Heart right ventricle (tissue), 16 donors: ENCODE measurements around the gene DSCAM. TPM values are rescaled to one million over a fixed set of nuclear protein-coding genes. Genes with fewer than 3 reads are reported as not detected.

Source experiments
- ATAC-seq, 8 donors: fragments of 200-7000 bp; cut with Tn5 transposase; one replicate each; pipeline ENCODE4 v1.9.1; 2020; ENCODE audit warnings: mild to moderate bottlenecking in 8 of 8, moderate library complexity in 8 of 8, moderate number of reproducible peaks in 1 of 8
- DNase-seq, 2 donors: peaks; one replicate each; pipeline ENCODE4 v3.0.0-alpha.2; 2020
- H3K27ac ChIP-seq, 10 donors: fragments of 200-600 bp; sonication (generic) in 2 of 10; one replicate each; pipeline versions ENCODE4 v1.5.0 to v1.8.0; 2020 to 2022; ENCODE audit warnings: mild to moderate bottlenecking in 3 of 10
- H3K27me3 ChIP-seq, 7 donors: fragments of 200-600 bp; one replicate each; pipeline ENCODE4 v1.8.0; 2021 to 2022; ENCODE audit warnings: mild to moderate bottlenecking in 2 of 7
- H3K36me3 ChIP-seq, 9 donors: fragments of 200-600 bp; sonication (generic) in 1 of 9; one replicate each; pipeline versions ENCODE4 v1.5.0 to v1.8.0; 2020 to 2022; ENCODE audit warnings: mild to moderate bottlenecking in 2 of 9
- H3K4me1 ChIP-seq, 9 donors: fragments of 200-600 bp; sonication (generic) in 1 of 9; one replicate each; pipeline versions ENCODE4 v1.5.0 to v1.8.0; 2020 to 2022; ENCODE audit warnings: mild to moderate bottlenecking in 4 of 9
- H3K4me3 ChIP-seq, 10 donors: fragments of 200-600 bp; sonication (generic) in 2 of 10; one replicate each; pipeline versions ENCODE4 v1.5.0 to v1.8.0; 2020 to 2022; ENCODE audit warnings: mild to moderate bottlenecking in 7 of 10, moderate library complexity in 2 of 10
- H3K9me3 ChIP-seq, 11 donors: fragments of 200-600 bp in 10 of 11; sonication (generic) in 2 of 11; one replicate each; pipeline versions ENCODE4 v1.5.0 to v1.8.0; 2013 to 2022; ENCODE audit warnings: mild to moderate bottlenecking in 2 of 11, control low read depth in 1 of 11, moderate library complexity in 1 of 11
- CTCF ChIP-seq, 9 donors: fragments of 200-600 bp; sonication (generic) in 2 of 9; IDR thresholded peaks; one replicate each; pipeline versions ENCODE4 v1.5.0 to v1.8.0; 2021 to 2022; ENCODE audit warnings: antibody characterized with exemption in 9 of 9, mild to moderate bottlenecking in 5 of 9, moderate library complexity in 1 of 9
- WGBS, 2 donors: extraction: QIAGEN DNeasy Blood & Tissue Kit; methylation state at CpG; one replicate each; pipeline ENCODE4 v1.1.7; 2013; ENCODE audit warnings: inconsistent platforms in 1 of 2; 5-methylcytosine and 5-hydroxymethylcytosine counted together
- intact Hi-C, 10 donors: fragments of 100-400 bp; cut with DNase I; formaldehyde crosslinking; loops; one replicate each; pipeline versions ENCODE4 v1.11.1 to v1.14.2; 2022
- polyA plus RNA-seq, 2 donors: library from polyadenylated mRNA; stranded (reverse); fragments of 200-250 nt; gene quantifications; one replicate each; pipeline ENCODE4 v1.2.3, GENCODE V29; 2013
- total RNA-seq, 10 donors: library from RNA; stranded (reverse); fragmentation: NEBNext Ultra II Directional in 3 of 10; extraction: Animal tissue kit (Norgen Biotek cat#: 25700) in 3 of 10; gene quantifications; one replicate each; pipeline versions ENCODE4 v1.2.1 to v1.2.4, GENCODE V29; 2021 to 2023
- donor health status: Arrhythmogenic right ventricular cardiomyopathy.
- donor health status: ischemic (EF 13 %, LVEDD 7.1; RV severe dilation, severe dysfunction).
- donor health status: healthy with polysubstance abuse.
- donor health status: DM: no; HTN: yes; CAD: no.
- donor health status: DM: no; HTN: no; CAD: no.
- donor health status: ischemic (EF 25% LVEDD 6.9; RV normal size, moderate dysfunction).
- donor health status: ischemic (EF 25% LVEDD 5.7; RV mildly dilated, moderate dysfunction).
- donor health status: healthy.
- donor health status: DM: yes; HTN: yes; CAD: no.
- donor health status: Ischemic cardiomyopathy.
- donor health status: ischemic (EF 35%, LVEDD 5.7; RV mildly dilated, moderate dysfunction).
- donor health status: nonischemic (EF 11% LVEDD 7.7; RV severe dilation, severe dysfunction).
- donor health status: DM: yes; HTN: yes; CAD: no.
- donor health status: PGD.
- donor health status: ischemic (EF 29% LVEDD 5.4; RV normal size, mild dysfunction).
- donor health status: nonischemic (EF 23%, LVEDD 6.1; RV moderate dilation, normal function).

Gene DSCAM
- total and polyA plus RNA-seq, 12 donors: 0.03 to 0.04 TPM; not detected in 10

- TF ChIP-seq CTCF (IDR thresholded peaks at IDR 0.05): no peak
- no peaks in the 10 kb centered on the region for H3K4me1 ChIP-seq
- H3K4me3 ChIP-seq: no peak overlapping the region
- no peak for ATAC-seq
- H3K36me3 ChIP-seq: no peaks in the 10 kb centered on the region
- H3K27me3 ChIP-seq: peaks cover 0 to 3% (median 0%) of the 10 kb centered on the region in 7 donors
- intact Hi-C loops: no loop called here
- DNase-seq: no peak
- peaks cover 0 to 7% (median 0%) of the 10 kb centered on the region in 11 donors for H3K9me3 ChIP-seq
- 72 to 81% methylated on average over 3 of the region's 3 CpGs for WGBS, 2 donors
- H3K27ac ChIP-seq: no peak overlapping the region
These were observed 293.2 kb downstream of the DSCAM start for GRCh38 chr21:40553781-40554180.

GRCh38 chr21:40547906-40548513 is 298.9 kb downstream of the DSCAM start:
- intact Hi-C loops: no loop called here
- no peaks in the 10 kb centered on the region for H3K36me3 ChIP-seq
- WGBS, 2 donors: 75 to 78% methylated on average over 18 of the region's 18 CpGs
- DNase-seq (no peak), ATAC-seq (no peak)
- H3K27me3 ChIP-seq: no peaks in the 10 kb centered on the region
- H3K4me3 ChIP-seq: no peak overlapping the region
- H3K27ac ChIP-seq: no peak overlapping the region
- no peaks in the 10 kb centered on the region for H3K4me1 ChIP-seq
- no peak for TF ChIP-seq CTCF (IDR thresholded peaks at IDR 0.05)
- peaks cover 0 to 21% (median 0%) of the 10 kb centered on the region in 11 donors for H3K9me3 ChIP-seq

GRCh38 chr21:40546647-40547046 is 300.3 kb downstream of the DSCAM start:
- Histone ChIP-seq H3K9me3 (peaks cover 0 to 21% (median 0%) of the 10 kb centered on the region in 11 donors), H3K27ac (no peak overlapping the region), H3K4me3 (no peak overlapping the region), H3K4me1 (no peaks in the 10 kb centered on the region), H3K27me3 (no peaks in the 10 kb centered on the region), H3K36me3 (no peaks in the 10 kb centered on the region)
- 85 to 95% methylated on average over 2 of the region's 2 CpGs for WGBS, 2 donors
- TF ChIP-seq CTCF (IDR thresholded peaks at IDR 0.05): no peak
- DNase-seq (no peak), ATAC-seq (peak in 2 of 8 donors; percentile 33 to 46)
- intact Hi-C loops: no loop called here

- H3K27ac ChIP-seq: no peak overlapping the region
- ATAC-seq: no peak
- H3K4me3 ChIP-seq: no peak overlapping the region
- H3K9me3 ChIP-seq: peaks cover 0 to 16% (median 0%) of the 10 kb centered on the region in 11 donors
- TF ChIP-seq CTCF (IDR thresholded peaks at IDR 0.05): no peak
- WGBS, 2 donors: 56 to 64% methylated on average over 6 of the region's 6 CpGs
- DNase-seq: no peak
- intact Hi-C loops: no loop called here
- no peaks in the 10 kb centered on the region for H3K27me3 ChIP-seq
- no peaks in the 10 kb centered on the region for H3K4me1 ChIP-seq
- H3K36me3 ChIP-seq: no peaks in the 10 kb centered on the region
These were observed 306.7 kb downstream of the DSCAM start for GRCh38 chr21:40540216-40540615.
